Vagina (tissue), 2 donors: ENCODE data around the gene TGFBR2. TPM values are rescaled to one million over a fixed set of nuclear protein-coding genes. Genes with fewer than 3 reads are reported as not detected.

Experiments
- DNase-seq, 2 donors: peaks; one replicate each; pipeline ENCODE4 v3.0.0-alpha.2; 2017; ENCODE audit errors: extremely low spot score in 2 of 2
- H3K27ac ChIP-seq: fragments of 200-600 bp; sonication (generic); one replicate; pipeline ENCODE4 v1.5.1; 2019
- H3K27me3 ChIP-seq: fragments of 200-600 bp; sonication (generic); one replicate; pipeline ENCODE4 v1.5.1; 2019
- H3K36me3 ChIP-seq, 2 donors: fragments of 200-600 bp; sonication (generic); one replicate each; pipeline ENCODE4 v1.5.1; 2017 to 2019
- H3K4me1 ChIP-seq: fragments of 200-600 bp; sonication (generic); one replicate; pipeline ENCODE4 v1.5.1; 2019
- H3K4me3 ChIP-seq, 2 donors: fragments of 200-600 bp; sonication (generic); 1 replicate in 1 of 2; 2 replicates in 1 of 2; pipeline ENCODE4 v1.5.1; 2016 to 2019
- H3K9me3 ChIP-seq: fragments of 200-600 bp; sonication (generic); one replicate; pipeline ENCODE4 v1.5.1; 2019
- CTCF ChIP-seq, 3 experiments: fragments of 450-650 bp in 2 of 3; fragments of 200-600 bp in 1 of 3; sonication (generic) in 1 of 3; IDR thresholded peaks; one replicate each; pipeline ENCODE4 v1.5.1; 2017 to 2019; ENCODE audit warnings: antibody characterized with exemption in 3 of 3, mild to moderate bottlenecking in 2 of 3, moderate library complexity in 2 of 3
- POLR2A ChIP-seq, 2 donors: fragments of 450-650 bp; IDR thresholded peaks; one replicate each; pipeline ENCODE4 v1.6.1; 2017; ENCODE audit warnings: antibody characterized with exemption in 2 of 2, mild to moderate bottlenecking in 2 of 2, moderate library complexity in 2 of 2
- POLR2AphosphoS5 ChIP-seq, 2 donors: sonication (generic); formaldehyde crosslinking; IDR thresholded peaks; one replicate each; pipeline ENCODE4 v1.9.0; 2017; ENCODE audit warnings: antibody characterized with exemption in 2 of 2, mild to moderate bottlenecking in 2 of 2, low read depth in 1 of 2; ENCODE audit not compliant: insufficient read depth in 1 of 2
- intact Hi-C: fragments of 100-400 bp; cut with DNase I; formaldehyde crosslinking; loops from one replicate; pipeline ENCODE4 v1.15.1; 2023
- total RNA-seq: library from RNA; depleted of rRNA; stranded (reverse); fragments of >200 nt; gene quantifications from one replicate; pipeline ENCODE4 v1.2.3, GENCODE V29; 2016

TGFBR2 gene
- total RNA-seq, 1 donor from 2014 or later: 176 TPM

GRCh38 chr3:30713885-30714503 lies 107.6 kb downstream of the TGFBR2 start:
- Histone ChIP-seq H3K4me1 (no peaks in the 10 kb centered on the region), H3K9me3 (no peaks in the 10 kb centered on the region), H3K36me3 (no peaks in the 10 kb centered on the region), H3K27ac (no peak overlapping the region), H3K4me3 (no peak overlapping the region), H3K27me3 (no peaks in the 10 kb centered on the region)
- TF ChIP-seq POLR2A (IDR thresholded peaks at IDR 0.05) (no peak), POLR2AphosphoS5 (IDR thresholded peaks at IDR 0.05; ENCODE audit: insufficient read depth in 1 of 2, low read depth in 1 of 2) (no peak), CTCF (IDR thresholded peaks at IDR 0.05) (no peak)
- DNase-seq: no peak
- intact Hi-C loops: no loop called here

- H3K27me3 ChIP-seq: no peaks in the 10 kb centered on the region
Observed at GRCh38 chr3:30719536-30719935, 113.1 kb downstream of the TGFBR2 start.

GRCh38 chr3:30720586-30721313 lies 114.3 kb downstream of the TGFBR2 start:
- Histone ChIP-seq H3K9me3 (no peaks in the 10 kb centered on the region), H3K4me1 (no peaks in the 10 kb centered on the region), H3K36me3 (no peaks in the 10 kb centered on the region), H3K27me3 (no peaks in the 10 kb centered on the region), H3K27ac (no peak overlapping the region), H3K4me3 (no peak overlapping the region)
- no peak for TF ChIP-seq CTCF (IDR thresholded peaks at IDR 0.05)
- TF ChIP-seq POLR2AphosphoS5 (IDR thresholded peaks at IDR 0.05; ENCODE audit: insufficient read depth in 1 of 2, low read depth in 1 of 2): no peak
- TF ChIP-seq POLR2A (IDR thresholded peaks at IDR 0.05): no peak
- intact Hi-C loops: no loop called here
- DNase-seq: no peak

More at GRCh38 chr3:30719536-30719935, 113.1 kb downstream of the TGFBR2 start:
- Histone ChIP-seq H3K4me1 (no peaks in the 10 kb centered on the region), H3K9me3 (no peaks in the 10 kb centered on the region), H3K27ac (no peak overlapping the region), H3K4me3 (no peak overlapping the region), H3K36me3 (no peaks in the 10 kb centered on the region)
- DNase-seq: no peak
- no peak for TF ChIP-seq POLR2AphosphoS5 (IDR thresholded peaks at IDR 0.05; ENCODE audit: insufficient read depth in 1 of 2, low read depth in 1 of 2)
- no peak for TF ChIP-seq POLR2A (IDR thresholded peaks at IDR 0.05)
- no peak for TF ChIP-seq CTCF (IDR thresholded peaks at IDR 0.05)
- intact Hi-C loops: no loop called here

GRCh38 chr3:30721314-30721634 lies 114.9 kb downstream of the TGFBR2 start:
- DNase-seq: no peak
- Histone ChIP-seq H3K36me3 (no peaks in the 10 kb centered on the region), H3K27me3 (no peaks in the 10 kb centered on the region), H3K9me3 (no peaks in the 10 kb centered on the region), H3K27ac (no peak overlapping the region), H3K4me1 (no peaks in the 10 kb centered on the region), H3K4me3 (no peak overlapping the region)
- intact Hi-C loops: no loop called here
- TF ChIP-seq POLR2AphosphoS5 (IDR thresholded peaks at IDR 0.05; ENCODE audit: insufficient read depth in 1 of 2, low read depth in 1 of 2): no peak

GRCh38 chr3:30723211-30723610 lies 116.8 kb downstream of the TGFBR2 start:
- Histone ChIP-seq H3K36me3 (no peaks in the 10 kb centered on the region), H3K27me3 (no peaks in the 10 kb centered on the region), H3K4me1 (no peaks in the 10 kb centered on the region), H3K9me3 (no peaks in the 10 kb centered on the region), H3K27ac (no peak overlapping the region), H3K4me3 (no peak overlapping the region)
- intact Hi-C loops: no loop called here
- TF ChIP-seq POLR2A (IDR thresholded peaks at IDR 0.05) (no peak), POLR2AphosphoS5 (IDR thresholded peaks at IDR 0.05; ENCODE audit: insufficient read depth in 1 of 2, low read depth in 1 of 2) (no peak), CTCF (IDR thresholded peaks at IDR 0.05) (no peak)
- DNase-seq: no peak
